Nephron (organoid): ENCODE data around the gene SLC5A6.

ENCODE experiments used
- H3K27ac Mint-ChIP-seq, 3 experiments: 2 replicates each; pipeline ENCODE4 v1.8.0; 2020; ENCODE audit warnings: mixed read lengths in 3 of 3, mild to moderate bottlenecking in 2 of 3, moderate library complexity in 1 of 3
- H3K27me3 Mint-ChIP-seq: 2 replicates; pipeline ENCODE4 v1.8.0; 2021; ENCODE audit warnings: low read depth, mild to moderate bottlenecking, moderate library complexity, mixed read lengths
- H3K36me3 Mint-ChIP-seq: 2 replicates; pipeline ENCODE4 v1.8.0; 2020; ENCODE audit warnings: low read depth, mixed read lengths
- H3K4me1 Mint-ChIP-seq: 2 replicates; pipeline ENCODE4 v1.8.0; 2020; ENCODE audit warnings: mixed read lengths
- H3K4me3 Mint-ChIP-seq, 3 experiments: 2 replicates each; pipeline ENCODE4 v1.8.0; 2020; ENCODE audit warnings: mild to moderate bottlenecking in 3 of 3, mixed read lengths in 3 of 3, moderate library complexity in 2 of 3
- H3K9me3 Mint-ChIP-seq: 2 replicates; pipeline ENCODE4 v1.8.0; 2020; ENCODE audit warnings: mixed read lengths
- CTCF ChIP-seq, 3 experiments: fragments of 200-600 bp; sonication (generic); IDR thresholded peaks; one replicate each; pipeline ENCODE4 v1.5.0; 2021; ENCODE audit warnings: antibody characterized with exemption in 3 of 3; ENCODE audit not compliant: unreplicated experiment in 3 of 3

Gene SLC5A6

GRCh38 chr2:27241761-27242613 lies 29.9 kb upstream of the SLC5A6 start:
- no peaks in the 10 kb centered on the region for H3K4me1 Mint-ChIP-seq

GRCh38 chr2:27240406-27240805 lies 28.3 kb upstream of the SLC5A6 start:
- no peak overlapping the region for H3K4me3 Mint-ChIP-seq
- no peaks in the 10 kb centered on the region for H3K4me1 Mint-ChIP-seq
- no peaks in the 10 kb centered on the region for H3K9me3 Mint-ChIP-seq
- no peak overlapping the region for H3K27ac Mint-ChIP-seq
- H3K27me3 Mint-ChIP-seq: no peaks in the 10 kb centered on the region
- TF ChIP-seq CTCF (IDR thresholded peaks at IDR 0.05; ENCODE audit: unreplicated experiment in 3 of 3): no peak
- peaks cover 66% of the 10 kb centered on the region for H3K36me3 Mint-ChIP-seq

More at GRCh38 chr2:27241761-27242613, 29.9 kb upstream of the SLC5A6 start:
- TF ChIP-seq CTCF (IDR thresholded peaks at IDR 0.05; ENCODE audit: unreplicated experiment in 3 of 3): no peak
- Mint-ChIP-seq H3K36me3 (peaks cover 56% of the 10 kb centered on the region), H3K27me3 (no peaks in the 10 kb centered on the region), H3K9me3 (no peaks in the 10 kb centered on the region), H3K27ac (no peak overlapping the region), H3K4me3 (no peak overlapping the region)

- Mint-ChIP-seq H3K36me3 (peaks cover 72% of the 10 kb centered on the region), H3K27ac (no peak overlapping the region), H3K9me3 (no peaks in the 10 kb centered on the region), H3K4me1 (no peaks in the 10 kb centered on the region), H3K4me3 (no peak overlapping the region), H3K27me3 (no peaks in the 10 kb centered on the region)
- no peak for TF ChIP-seq CTCF (IDR thresholded peaks at IDR 0.05; ENCODE audit: unreplicated experiment in 3 of 3)
Measured at GRCh38 chr2:27238976-27239375, 26.9 kb upstream of the SLC5A6 start.

- Mint-ChIP-seq H3K4me3 (no peak overlapping the region), H3K27ac (no peak overlapping the region), H3K36me3 (peaks cover 79% of the 10 kb centered on the region), H3K4me1 (no peaks in the 10 kb centered on the region), H3K9me3 (no peaks in the 10 kb centered on the region), H3K27me3 (no peaks in the 10 kb centered on the region)
- TF ChIP-seq CTCF (IDR thresholded peaks at IDR 0.05; ENCODE audit: unreplicated experiment in 3 of 3): no peak
Measured at GRCh38 chr2:27237341-27237945, 25.4 kb upstream of the SLC5A6 start.

- no peak overlapping the region for H3K4me3 Mint-ChIP-seq
- no peak overlapping the region for H3K27ac Mint-ChIP-seq
- H3K36me3 Mint-ChIP-seq: peaks cover 80% of the 10 kb centered on the region
- H3K4me1 Mint-ChIP-seq: no peaks in the 10 kb centered on the region
- no peaks in the 10 kb centered on the region for H3K9me3 Mint-ChIP-seq
- no peaks in the 10 kb centered on the region for H3K27me3 Mint-ChIP-seq
- TF ChIP-seq CTCF (IDR thresholded peaks at IDR 0.05; ENCODE audit: unreplicated experiment in 3 of 3): no peak
Measured at GRCh38 chr2:27236626-27237025, 24.6 kb upstream of the SLC5A6 start.
